DMS 273 (cell line): ENCODE results near the gene PAK5.

Experiments used
- DNase-seq: peaks from one replicate; lab custom pipeline; 2025; ENCODE audit not compliant: unreplicated experiment; lab: John Stamatoyannopoulos, UW

PAK5 gene

DNA sequence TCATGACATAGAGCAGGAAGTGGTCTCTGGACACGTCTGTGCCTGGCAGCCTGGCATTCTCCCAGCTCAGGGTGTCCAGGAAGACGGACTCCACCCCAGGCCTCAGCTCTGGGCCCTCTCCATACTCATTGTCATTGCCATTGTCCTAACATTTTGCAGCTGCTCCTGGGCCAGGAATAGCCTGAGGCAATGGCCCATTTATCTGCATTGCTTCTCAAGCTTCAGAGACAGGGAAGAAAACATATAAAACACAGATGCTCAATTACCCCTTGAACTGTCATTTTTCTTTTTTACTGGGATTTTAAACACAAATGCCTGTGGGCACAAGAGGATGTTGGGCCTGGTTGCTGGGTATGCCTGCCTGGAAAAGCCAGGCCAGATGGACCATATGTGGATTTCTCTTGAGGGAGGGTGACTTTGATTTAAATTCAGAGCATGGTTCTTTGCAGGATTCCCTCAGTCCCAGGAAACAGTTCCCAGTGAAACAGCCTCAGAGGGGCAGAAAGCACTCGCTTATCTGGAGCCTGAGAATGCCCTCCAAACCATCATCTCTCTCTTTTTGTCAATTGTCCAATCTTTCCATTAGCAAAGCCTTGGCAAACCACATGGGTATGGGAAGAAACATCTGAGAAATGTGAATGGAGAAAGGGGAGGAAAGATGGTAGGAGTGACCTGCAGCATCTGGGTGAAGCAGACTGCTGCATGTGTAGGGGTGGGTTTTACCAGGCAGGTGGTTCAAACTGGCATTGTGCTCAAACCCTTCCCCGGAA, 306.6 kb downstream of the PAK5 start:
- DNase-seq, result peak; percentile 51

DNA sequence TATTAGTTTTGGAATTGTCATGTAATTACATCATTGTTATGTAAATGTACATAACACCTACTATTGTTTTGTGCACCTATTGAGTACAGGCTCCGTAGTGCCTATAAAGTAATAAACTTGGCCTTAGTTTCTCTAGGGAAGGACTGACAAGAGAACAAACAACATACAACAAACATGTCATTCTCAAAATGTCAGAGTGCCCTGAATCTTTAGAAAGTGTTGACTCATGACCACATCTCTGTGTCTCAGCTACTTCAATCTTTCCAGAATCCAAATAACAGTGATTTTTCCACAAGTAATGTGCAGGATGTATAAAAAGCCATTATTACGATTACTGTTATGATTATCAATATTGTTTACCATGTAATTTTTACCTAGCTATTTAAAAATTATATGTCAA, 307.3 kb downstream of the PAK5 start:
- no peak for DNase-seq

DNA sequence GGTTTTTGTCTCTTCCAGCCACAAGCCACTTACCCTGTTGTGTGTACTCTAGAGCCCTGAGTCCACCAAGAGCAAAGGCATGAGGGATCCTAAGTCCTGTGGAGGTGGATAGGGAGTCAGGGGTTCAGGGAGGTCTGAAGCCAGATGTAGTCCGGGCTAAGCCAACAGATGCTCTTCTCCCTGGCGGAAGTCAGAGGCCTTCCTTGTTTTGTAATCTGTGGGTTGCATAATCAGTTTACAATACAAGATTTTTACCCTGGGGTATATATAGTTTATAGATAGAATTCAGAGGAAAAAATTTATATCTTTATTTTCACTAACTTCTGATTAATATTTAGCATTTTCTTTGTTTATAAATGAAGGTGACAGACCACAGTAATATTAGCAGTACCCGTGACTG, 315.2 kb downstream of the PAK5 start:
- DNase-seq, result peak; percentile 9

DNA sequence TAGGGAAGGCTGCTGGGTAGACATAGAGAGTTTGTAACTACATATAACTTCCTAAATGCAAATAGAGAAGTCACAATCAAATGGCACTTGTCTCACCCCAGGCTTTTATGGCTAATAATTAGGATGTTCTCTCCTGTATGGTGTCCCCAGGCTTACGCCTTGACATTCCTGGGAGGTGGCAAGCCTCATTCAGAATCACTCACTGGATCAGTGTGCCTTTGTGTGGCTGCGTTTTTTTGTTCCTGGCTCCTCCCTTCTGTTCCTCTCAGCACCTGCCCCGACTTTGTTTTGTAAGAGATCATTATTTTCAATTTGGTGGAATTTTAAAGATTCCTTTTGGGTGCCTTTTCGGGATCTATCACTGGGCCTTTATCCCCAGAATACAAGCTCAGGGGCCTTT, 318.8 kb downstream of the PAK5 start:
- no peak for DNase-seq

DNA sequence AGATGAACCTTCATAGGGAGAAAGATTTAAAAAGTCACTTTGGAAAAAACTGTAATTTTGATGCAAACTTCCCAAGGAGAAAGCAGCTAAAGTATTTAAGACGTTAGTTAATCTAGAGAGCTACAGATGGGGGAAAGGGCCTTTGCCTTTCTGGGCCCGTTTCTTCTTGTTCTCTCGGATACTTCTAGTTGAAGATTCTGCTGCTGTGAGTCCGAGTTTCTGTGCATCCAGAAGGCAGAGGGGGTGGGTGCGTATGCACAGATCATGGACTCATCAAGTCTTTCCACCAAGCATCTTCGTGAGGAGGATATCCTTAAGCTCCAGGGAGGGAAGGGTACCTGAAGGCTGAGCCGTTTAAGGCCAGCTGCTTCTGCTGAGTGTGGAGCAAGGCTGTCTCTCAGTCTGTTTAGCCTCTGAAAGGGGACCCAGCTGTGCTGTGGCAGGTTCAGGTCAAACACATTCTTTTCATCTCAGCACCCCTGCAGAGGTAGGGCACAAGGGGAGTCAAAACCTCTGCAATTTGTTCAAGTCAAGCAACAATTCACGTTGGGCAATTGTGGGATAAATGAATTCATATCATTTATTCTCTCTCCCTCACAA, 320.2 kb downstream of the PAK5 start:
- DNase-seq, result no peak

DNA sequence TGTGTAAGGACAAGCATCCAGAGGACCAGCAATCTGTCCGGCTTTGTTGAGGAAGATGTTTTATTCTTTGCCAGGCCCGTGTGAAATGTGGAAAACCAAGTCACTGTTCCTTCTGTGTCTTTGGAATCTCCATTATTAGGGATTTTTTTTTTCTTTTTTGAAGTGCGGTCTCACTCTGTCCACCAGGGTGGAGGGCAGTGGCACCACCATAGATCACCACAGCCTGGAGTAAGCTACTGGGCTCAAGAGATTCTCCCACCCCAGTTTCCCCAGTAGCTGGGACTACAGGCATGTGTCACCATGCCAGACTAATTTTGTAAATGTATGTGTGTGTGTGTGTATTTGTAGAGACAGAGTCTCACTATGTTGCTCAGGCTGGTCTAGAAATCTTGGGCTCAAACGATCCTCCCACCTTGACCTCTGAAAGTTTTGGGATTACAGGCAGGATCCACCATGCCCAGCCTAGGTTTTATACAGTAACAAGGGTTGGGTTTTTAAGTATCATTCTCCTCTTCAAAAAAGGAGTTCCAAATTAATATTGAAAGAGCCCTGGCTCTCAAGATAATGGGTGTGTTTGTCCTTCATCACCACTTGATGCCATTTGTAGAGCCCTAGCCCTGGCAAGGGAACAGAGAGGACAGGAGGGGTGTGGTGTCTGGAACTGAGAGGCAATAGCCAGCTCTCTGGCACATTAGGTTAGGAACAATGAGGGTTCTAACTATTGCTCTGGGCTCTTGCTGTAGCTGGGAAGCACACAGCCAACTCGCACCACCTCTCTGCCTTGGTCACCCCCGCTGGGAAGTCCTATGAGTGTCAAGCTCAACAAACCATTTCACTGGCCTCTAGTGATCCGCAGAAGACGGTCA, 321.3 kb downstream of the PAK5 start:
- DNase-seq, result no peak

DNA sequence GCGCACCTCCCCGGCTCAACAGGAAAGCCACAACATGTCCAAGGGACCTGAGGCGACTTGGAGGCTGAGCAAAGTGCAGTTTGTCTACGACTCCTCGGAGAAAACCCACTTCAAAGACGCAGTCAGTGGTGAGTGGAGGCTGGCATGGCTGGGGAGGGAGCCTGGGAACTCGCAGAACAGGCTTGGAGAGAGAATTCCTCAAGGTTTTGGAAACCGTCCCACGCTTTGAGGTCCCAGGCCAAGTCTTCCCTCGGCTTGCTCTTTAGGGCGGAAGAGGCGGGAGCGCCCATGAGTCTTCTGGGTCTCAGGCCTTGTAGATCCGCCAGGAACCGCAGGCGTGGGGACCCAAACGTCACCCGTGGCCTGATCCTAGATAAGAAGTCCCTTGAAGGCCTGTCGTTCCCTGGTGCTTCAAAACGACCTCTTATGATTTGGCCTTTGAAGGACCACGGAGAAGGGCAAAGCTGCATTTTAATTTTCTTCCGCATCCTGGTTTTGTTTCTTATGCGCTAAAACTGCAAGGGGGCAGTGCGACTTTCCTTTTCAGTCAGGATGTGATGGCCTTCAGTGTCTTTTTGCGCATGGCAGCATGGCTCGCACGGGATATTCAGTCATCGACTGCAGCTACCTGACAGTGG, 322.5 kb downstream of the PAK5 start:
- DNase-seq, result no peak

DNA sequence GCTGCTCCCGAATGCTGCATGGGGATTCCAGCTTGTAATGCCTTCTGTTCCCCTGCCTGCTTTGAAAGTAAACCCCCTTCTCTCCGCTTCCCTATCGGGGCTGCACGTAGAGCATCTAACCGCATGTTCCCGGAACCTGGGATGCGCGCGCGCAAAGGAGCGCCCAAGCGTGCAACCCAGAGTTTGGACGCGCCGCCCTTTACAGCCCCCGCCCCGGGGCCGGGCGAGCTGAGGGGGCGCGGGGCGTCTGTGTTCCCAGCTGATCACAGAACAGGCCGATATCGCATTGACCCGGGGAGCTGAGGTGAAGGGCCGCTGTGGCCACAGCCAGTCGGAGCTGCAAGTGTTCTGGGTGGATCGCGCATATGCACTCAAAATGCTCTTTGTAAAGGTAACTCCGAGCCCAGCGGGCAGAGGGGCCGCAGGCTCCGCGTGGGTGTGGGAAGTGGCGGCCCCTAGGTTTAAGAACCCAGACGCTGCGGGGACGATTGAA, 323.1 kb downstream of the PAK5 start:
- no peak for DNase-seq

DNA sequence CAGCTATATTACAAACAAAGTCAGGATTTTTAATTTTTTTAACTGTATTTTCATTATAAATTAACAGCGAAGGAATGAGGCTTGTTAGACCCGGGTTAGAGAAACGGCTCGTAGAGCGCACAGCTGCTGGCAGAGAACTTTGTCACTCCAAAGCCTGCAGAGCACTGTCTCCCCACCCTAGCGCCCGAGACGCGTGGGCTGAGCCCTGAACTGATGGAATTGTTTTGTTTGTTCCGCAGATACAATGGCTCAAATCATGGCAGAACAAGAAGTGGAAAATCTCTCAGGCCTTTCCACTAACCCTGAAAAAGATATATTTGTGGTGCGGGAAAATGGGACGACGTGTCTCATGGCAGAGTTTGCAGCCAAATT, 323.7 kb downstream of the PAK5 start:
- DNase-seq, result no peak

DNA sequence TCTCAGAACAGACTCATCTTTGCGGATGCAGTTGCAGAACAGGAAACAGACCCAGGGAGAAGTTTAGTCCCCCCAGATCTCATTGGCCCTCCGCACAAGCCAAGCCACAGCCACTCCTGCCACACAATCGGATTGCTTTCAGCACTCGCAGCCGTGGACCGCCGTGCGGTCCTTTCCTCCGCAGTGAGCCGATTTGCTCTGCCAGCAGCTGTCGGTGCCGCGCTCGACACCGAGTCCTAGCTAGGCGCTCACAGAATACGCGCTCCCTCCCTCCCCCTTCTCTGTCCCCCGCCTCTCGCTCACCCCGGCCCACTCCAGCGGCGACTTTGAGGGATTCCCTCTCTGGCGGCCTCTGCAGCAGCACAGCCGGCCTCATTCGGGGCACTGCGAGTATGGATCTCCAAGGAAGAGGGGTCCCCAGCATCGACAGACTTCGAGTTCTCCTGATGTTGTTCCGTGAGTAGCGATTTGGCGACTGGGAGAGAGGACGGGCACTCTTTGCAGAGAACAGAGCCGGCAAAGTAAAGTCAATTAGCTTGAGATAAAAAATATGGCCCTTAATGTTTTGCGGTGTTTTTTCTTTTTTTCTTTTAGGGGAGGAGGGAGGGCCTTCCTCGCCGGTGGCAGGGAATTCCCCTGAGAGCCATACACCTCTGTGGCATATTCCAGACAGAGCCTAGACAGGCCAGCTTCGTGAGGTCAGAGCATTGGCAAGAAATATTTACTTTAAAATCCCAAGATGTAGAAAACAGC, 324.2 kb downstream of the PAK5 start, which contains the start of gene LAMP5:
TSS of gene LAMP5 (plus strand) at position 130 of the 753 bp plus-strand sequence. CDS start at position 393, 263 bp downstream.
- peak; percentile 76 for DNase-seq

DNA sequence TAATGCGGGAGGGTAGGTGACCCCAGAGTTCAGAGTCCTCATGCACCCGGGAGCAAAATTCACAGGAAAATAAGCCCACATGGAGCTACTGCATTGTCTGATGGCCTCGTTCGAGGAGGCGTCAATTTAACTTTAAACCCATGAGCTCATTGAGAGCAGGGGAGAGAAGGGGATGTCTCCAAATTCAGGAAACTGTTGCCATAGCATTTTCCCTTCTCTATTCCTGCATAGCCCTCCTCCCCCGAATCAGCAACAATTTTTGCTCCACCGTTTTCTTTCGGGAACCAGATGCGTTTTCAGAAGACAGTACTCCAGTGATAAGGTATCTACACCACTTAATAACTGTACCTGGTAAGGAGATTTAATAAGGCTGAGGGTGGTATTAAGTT, 324.8 kb downstream of the PAK5 start:
- DNase-seq, result peak; percentile 35

DNA sequence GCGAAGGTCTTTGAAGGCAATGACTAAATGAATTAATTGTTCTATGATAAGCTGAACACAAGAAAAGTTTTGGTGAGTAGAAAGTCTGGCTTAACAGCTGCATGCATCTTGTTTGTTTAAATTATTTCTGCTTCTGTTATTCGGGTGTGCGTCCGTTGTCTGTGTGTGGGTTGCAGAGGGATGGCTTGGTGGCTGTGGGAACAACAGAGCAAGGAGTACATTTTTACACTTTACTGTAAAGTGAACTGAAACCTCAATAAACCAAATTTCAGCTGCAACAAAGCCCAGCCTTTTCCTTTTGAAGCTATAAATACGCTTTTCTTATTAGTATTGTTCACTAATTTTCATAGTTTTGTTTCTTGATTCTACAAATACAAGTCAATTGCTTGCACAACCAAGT, 328.0 kb downstream of the PAK5 start:
- DNase-seq, result no peak

DNA sequence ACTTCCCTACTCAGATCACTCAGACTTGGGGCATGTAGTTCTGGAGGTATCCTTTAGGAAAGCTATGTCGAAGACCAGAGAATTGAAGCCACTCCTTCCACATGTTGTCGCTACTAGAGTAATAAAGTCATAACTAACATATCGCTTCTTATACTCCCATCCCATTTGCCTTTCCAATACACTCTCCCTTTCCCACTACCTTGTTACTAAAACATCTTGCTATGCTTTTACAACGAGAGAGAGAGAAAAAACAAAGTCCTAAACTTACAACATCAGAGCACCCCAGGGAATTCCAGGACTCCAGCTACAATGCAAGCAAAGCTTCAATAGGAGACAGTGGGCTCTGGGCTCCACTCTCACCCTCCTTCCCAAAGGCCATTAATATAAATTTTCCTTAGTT, 329.6 kb downstream of the PAK5 start:
- DNase-seq, result no peak

DNA sequence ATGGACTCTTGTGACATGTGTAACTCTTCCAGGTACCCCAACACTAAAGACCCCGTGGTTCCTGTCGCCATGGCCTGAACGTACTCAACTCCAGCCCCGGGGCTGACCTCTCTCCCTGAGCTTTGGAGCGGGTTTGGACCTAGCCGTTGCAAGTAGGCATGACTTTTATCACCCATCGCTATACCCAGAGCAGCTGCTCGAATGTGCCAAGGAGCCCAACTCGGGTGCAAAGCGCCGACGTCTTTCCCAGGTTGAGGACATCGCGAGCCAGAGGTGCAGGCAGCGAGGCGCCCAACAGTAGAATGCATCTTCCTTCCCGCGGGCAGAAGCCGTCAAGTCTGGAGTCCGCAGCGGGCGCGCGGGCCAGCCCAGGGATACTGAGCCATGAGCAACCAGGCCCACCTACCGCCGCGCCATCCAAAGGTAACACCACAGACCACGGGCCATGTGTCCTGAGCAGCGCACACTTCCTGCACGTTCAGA, 330.1 kb downstream of the PAK5 start:
- no peak for DNase-seq

DNA sequence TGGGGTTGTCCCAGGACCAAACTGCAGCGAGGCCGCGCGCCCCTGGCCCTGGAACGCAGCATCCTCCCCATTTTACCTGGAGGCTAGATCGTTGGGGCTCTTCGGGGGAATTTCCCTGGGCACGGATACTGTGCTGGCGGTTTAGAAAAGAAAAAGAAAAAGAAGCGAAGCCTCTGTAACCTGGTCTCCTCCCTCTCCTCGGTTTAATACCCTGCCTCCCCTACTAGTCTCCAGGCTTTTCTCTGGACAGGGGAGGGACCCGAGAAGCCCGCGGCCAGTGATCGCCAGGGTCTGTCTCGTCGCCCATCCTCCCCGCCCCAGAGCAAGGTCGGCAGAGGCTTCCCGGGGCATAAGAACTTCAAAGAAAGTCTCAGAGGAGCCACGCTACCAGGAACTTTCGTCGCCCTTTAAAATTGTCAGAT, 330.6 kb downstream of the PAK5 start:
- no peak for DNase-seq

DNA sequence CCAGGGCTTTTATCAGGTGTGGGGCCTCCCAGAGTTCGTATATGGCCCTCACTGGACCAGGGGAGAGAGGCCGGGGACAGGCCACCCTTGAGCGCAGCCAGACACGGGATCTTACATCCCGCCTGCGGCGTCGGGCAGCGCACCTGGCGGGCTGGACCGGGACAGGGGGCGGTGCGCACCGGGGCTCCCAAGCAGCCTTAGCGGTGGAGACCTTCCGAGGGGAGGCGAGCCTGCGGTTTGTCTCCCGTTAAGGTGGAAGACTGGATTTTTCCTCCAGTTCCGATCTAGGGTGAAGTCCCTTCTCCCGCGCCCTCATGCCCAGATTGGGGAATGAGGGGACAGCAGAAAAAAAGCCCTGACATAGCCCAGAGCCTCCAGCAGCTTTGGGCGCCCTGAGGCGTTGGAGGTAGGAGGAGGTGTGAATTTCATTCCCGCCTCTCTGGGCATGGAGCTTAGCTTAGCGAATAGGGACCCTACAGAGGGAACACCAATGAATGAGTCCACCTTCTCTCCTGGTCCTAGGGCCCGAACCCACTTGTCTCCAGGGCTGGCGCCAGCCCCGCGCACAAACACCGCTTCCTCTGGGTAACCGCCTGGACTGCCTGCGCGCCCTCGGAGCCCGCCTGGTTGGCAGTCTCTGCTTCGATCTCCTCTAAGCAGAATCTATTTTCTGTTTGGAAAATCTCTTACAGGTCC, 331.2 kb downstream of the PAK5 start:
- DNase-seq, result no peak

DNA sequence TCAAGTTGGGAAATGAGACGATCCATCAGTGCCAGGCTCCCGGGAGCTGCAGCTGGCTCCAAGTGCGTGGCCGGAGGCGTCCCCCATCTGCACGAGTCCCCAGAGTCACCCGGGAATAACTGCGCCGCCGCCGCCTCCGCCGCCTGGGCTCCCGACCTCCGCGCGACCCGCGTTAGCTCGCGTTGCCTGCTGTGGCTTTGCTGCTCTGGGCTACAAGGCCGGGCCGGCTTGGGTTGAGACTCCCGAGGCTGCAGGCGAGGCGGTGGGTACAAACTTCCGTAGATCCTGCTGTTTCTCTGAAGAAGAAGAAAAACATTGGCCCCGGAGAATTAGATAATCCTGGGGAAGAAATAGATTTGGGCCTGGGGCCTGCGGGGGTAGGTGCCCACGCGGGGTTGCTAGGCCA, 331.9 kb downstream of the PAK5 start:
- peak; percentile 49 for DNase-seq

DNA sequence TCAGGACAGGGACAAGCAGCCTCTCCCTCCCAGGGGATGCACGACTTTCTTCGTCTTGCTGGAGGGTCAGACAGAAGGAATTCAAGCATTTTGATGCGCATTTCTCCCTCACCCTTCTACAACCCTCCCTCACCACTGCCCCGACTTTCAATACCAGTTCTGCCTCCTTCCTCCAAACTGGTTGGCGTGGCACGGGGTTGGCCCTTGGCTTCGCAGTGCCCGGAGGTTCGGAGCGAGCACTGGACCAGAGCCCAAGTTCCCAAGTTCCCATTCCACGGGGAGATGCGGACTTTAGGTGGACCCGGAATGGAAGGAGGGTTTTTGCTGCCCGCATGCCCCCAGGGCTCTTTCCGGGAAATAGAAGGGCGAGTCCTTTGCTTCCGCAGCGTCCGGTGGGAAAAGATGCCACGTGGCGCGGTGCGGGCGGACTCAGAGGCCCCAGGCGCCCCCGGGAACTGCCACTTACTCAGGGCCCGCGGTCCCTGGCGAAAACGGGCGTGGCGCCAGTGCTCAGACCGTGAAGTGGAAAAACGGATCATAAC, 332.5 kb downstream of the PAK5 start:
- DNase-seq, result peak; percentile 49

DNA sequence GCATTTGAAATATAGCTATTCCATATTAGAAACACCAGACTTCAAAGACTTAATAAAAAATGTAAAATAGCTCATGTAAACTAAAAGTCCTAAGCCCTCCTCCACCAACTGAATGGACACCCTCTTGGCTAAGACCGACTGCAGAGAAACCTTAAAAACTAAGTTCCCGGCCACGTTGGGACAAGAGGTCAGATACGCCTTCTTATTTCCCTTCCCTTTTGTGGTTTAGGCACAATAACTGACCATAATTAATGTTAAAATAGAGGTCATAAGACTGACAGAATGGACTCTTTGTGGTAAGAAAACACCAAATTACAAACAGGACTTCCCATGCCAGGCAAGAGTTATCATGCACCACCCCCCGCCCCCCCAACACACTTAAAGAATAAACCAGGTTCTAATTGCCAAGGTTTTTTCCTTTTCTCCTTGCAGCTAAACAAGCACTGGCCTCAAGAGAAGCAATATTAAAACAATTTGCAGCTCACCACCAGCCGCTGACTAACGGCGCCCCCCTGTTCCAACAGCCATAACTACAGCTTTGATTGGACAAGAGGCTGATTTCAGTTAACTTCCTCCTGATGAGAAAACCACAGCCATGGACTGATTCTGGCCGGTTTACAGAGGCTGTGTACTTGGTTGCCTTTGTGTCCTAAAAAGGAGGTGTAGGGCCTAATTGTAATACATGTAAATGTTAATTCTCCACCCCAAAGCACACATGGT, 335.2 kb downstream of the PAK5 start:
- DNase-seq, result peak; percentile 41
